K562 (cell line): ENCODE data around the gene ARSI. TPM values are rescaled to one million over a fixed set of nuclear protein-coding genes. Genes with fewer than 3 reads are reported as not detected.

Experiments
- CREB1 ChIP-seq, 2 experiments: sonication (generic) in 1 of 2; formaldehyde crosslinking in 1 of 2; IDR thresholded peaks; 2 replicates each; pipeline versions ENCODE4 v1.6.1 to v1.8.0; 2012 to 2022; ENCODE audit warnings: inconsistent platforms in 1 of 2, mild to moderate bottlenecking in 1 of 2, missing genetic modification reagents in 1 of 2, moderate library complexity in 1 of 2
- CREBBP ChIP-seq: IDR thresholded peaks from one replicate; pipeline ENCODE4 v1.6.1; 2012; ENCODE audit warnings: low read depth, mild to moderate bottlenecking, control low read depth, inconsistent platforms, low read length
- DPF2 ChIP-seq: fragments of 450-650 bp; IDR thresholded peaks from 2 replicates; pipeline ENCODE4 v1.6.1; 2016
- EZH2 ChIP-seq: IDR thresholded peaks from 2 replicates; pipeline ENCODE4 v1.6.1; 2012; ENCODE audit warnings: low read depth, mild to moderate bottlenecking, inconsistent platforms, low read length, borderline replicate concordance
- HMG20A ChIP-seq: fragments of 450-650 bp; formaldehyde crosslinking; conservative IDR thresholded peaks from 2 replicates; pipeline ENCODE4 v1.4.0; 2020; ENCODE audit warnings: mild to moderate bottlenecking, mixed read lengths
- JUNB ChIP-seq: fragments of 450-650 bp; formaldehyde crosslinking; conservative IDR thresholded peaks from 2 replicates; pipeline ENCODE4 v1.4.0; 2020; ENCODE audit warnings: mild to moderate bottlenecking
- POLR3G ChIP-seq: IDR thresholded peaks from 2 replicates; pipeline ENCODE4 v1.6.1; 2011; ENCODE audit not compliant: insufficient read length, insufficient replicate concordance; ENCODE audit errors: extremely low read depth
- RCOR1 ChIP-seq, 2 experiments: IDR thresholded peaks; 2 replicates each; pipeline ENCODE4 v1.6.1; 2012; ENCODE audit warnings: low read depth in 2 of 2, low read length in 2 of 2, borderline replicate concordance in 1 of 2, improper control_type of control experiment in 1 of 2
- ZNF134 ChIP-seq: fragments of 250-450 bp; sonication (Bioruptor Pico); conservative IDR thresholded peaks from 2 replicates; pipeline ENCODE4 v1.4.0; 2020
- ZNF263 ChIP-seq: sonication (generic); formaldehyde crosslinking; IDR thresholded peaks from 2 replicates; pipeline ENCODE4 v1.8.0; 2022; ENCODE audit warnings: mild to moderate bottlenecking, missing genetic modification reagents, borderline replicate concordance
- ZNF57 ChIP-seq: fragments of 450-650 bp; formaldehyde crosslinking; IDR thresholded peaks from 2 replicates; pipeline ENCODE4 v1.4.0; 2020; ENCODE audit warnings: mild to moderate bottlenecking, moderate library complexity
- polyA plus RNA-seq, 8 experiments: library from polyadenylated mRNA; depleted of rRNA in 4 of 8; stranded (reverse) in 5 of 8; unstranded in 3 of 8; fragments of >200 nt; fragmentation: Nextera tagmentation in 2 of 8; fragmentation: Illumina TruSeq in 1 of 8; extraction: Ambion mirVana in 2 of 8; extraction: Trizol in 1 of 8; gene quantifications; 2 replicates each; pipeline versions ENCODE4 v1.2.1 to v1.2.3, GENCODE V29; 2011 to 2014; ENCODE audit warnings: inconsistent platforms in 1 of 8, missing spikeins in 1 of 8
- total RNA-seq, 7 experiments: library from RNA; depleted of rRNA in 6 of 7; stranded (reverse); fragments of >200 nt in 6 of 7; fragmentation: Illumina TruSeq in 2 of 7; extraction: Trizol in 2 of 7; gene quantifications; 2 replicates each; pipeline versions ENCODE4 v1.2.1 to v1.2.3, GENCODE V29; 2011 to 2021; ENCODE audit warnings: low replicate concordance in 1 of 7
- TF ChIP-seq, protein P1 (sequence below): fragments of 450-650 bp; formaldehyde crosslinking; IDR thresholded peaks from 2 replicates; pipeline ENCODE4 v1.4.0; 2020; ENCODE audit warnings: mild to moderate bottlenecking, moderate library complexity
- TF ChIP-seq, protein P2 (sequence below): fragments of 250-450 bp; sonication (Bioruptor Pico); IDR thresholded peaks from 2 replicates; pipeline ENCODE4 v1.4.0; 2020; ENCODE audit warnings: borderline replicate concordance
- TF ChIP-seq, protein P3 (sequence below): fragments of 450-650 bp; formaldehyde crosslinking; conservative IDR thresholded peaks from 2 replicates; pipeline ENCODE4 v1.4.0; 2022; ENCODE audit warnings: mild to moderate bottlenecking, missing genetic modification characterization
- TF ChIP-seq, protein P4 (sequence below), 2 experiments: fragments of 250-450 bp in 1 of 2; fragments of 450-650 bp in 1 of 2; sonication (Bioruptor Pico) in 1 of 2; IDR thresholded peaks; 2 replicates each; pipeline versions ENCODE4 v1.6.1 to v1.8.0; 2016 to 2021; ENCODE audit warnings: mild to moderate bottlenecking in 2 of 2, moderate library complexity in 2 of 2, missing compliant biosample characterization in 1 of 2, missing genetic modification characterization in 1 of 2

The ARSI gene
- total and polyA plus RNA-seq, 9 of the 15 experiments (the other 6 are each of a cell fraction or from before 2014, with no cell fraction given) = 0.04 to 0.07 TPM; not detected in 7

DNA sequence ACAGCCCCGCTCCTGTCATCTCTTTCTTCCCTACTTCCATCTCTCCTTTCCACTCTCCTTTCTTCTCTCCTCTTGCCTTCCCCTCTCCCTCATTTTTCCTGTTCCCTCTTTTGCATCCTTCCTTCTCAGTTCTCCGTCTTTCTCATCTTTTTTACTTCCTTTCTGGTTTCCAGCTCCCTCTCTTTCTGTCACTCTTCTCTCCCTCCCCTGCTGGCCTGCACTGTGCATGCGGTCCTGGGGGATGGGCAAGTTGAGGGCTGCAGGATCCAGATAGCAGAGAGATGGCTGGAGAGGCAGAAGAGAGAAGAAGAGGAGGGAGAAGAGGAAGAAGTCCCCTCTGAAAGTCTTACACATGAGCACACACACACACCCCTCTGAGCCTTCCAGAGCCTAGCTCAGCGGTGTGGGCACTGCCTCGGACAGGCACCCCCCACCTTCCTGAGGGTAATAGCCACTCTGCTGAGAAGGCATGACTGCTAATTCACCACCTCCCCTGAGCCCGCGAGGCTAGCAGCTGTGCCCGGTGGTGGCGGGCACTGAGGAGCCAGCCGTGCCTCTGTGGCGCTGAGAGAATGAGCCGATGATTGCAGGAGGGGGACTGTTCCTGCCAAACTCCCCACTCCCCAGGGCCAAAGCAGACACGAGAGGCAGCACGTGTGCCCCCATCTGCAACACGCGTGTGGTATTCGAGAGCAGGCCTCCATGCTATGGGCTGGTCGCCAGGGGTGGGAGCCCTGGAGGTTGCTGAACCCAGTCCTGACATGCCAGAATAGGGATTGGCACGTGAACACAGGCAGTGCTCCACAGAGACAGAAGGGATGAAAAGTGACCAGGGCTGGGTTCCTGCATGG, 9.4 kb downstream of the ARSI start (continued):
- TF ChIP-seq, protein P1, sequence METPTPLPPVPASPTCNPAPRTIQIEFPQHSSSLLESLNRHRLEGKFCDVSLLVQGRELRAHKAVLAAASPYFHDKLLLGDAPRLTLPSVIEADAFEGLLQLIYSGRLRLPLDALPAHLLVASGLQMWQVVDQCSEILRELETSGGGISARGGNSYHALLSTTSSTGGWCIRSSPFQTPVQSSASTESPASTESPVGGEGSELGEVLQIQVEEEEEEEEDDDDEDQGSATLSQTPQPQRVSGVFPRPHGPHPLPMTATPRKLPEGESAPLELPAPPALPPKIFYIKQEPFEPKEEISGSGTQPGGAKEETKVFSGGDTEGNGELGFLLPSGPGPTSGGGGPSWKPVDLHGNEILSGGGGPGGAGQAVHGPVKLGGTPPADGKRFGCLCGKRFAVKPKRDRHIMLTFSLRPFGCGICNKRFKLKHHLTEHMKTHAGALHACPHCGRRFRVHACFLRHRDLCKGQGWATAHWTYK (CRISPR knock-in tag) = no peak
- TF ChIP-seq JUNB (CRISPR knock-in tag) (no peak), HMG20A (CRISPR knock-in tag) (no peak), EZH2 (no peak), POLR3G (no peak), CREB1 (IDR thresholded peaks at IDR 0.05) (no peak), CREB1 (CRISPR knock-in tag; IDR thresholded peaks at IDR 0.05) (no peak), CREBBP (no peak), DPF2 (peak; percentile 92), ZNF134 (CRISPR knock-in tag) (no peak), RCOR1 (IDR thresholded peaks at IDR 0.05; ENCODE audit: borderline replicate concordance in 1 of 2, low read depth in 2 of 2, low read length in 2 of 2) (peak in 1 of 2 experiments; percentile 65; a peak in 1 of 4 replicates), ZNF57 (CRISPR knock-in tag) (no peak), ZNF263 (CRISPR knock-in tag) (no peak)
- TF ChIP-seq, protein P2, sequence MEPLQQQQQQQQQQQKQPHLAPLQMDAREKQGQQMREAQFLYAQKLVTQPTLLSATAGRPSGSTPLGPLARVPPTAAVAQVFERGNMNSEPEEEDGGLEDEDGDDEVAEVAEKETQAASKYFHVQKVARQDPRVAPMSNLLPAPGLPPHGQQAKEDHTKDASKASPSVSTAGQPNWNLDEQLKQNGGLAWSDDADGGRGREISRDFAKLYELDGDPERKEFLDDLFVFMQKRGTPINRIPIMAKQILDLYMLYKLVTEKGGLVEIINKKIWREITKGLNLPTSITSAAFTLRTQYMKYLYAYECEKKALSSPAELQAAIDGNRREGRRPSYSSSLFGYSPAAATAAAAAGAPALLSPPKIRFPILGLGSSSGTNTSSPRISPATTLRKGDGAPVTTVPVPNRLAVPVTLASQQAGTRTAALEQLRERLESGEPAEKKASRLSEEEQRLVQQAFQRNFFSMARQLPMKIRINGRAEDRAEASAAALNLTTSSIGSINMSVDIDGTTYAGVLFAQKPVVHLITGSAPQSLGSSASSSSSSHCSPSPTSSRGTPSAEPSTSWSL (CRISPR knock-in tag) = no peak
- TF ChIP-seq, protein P3, sequence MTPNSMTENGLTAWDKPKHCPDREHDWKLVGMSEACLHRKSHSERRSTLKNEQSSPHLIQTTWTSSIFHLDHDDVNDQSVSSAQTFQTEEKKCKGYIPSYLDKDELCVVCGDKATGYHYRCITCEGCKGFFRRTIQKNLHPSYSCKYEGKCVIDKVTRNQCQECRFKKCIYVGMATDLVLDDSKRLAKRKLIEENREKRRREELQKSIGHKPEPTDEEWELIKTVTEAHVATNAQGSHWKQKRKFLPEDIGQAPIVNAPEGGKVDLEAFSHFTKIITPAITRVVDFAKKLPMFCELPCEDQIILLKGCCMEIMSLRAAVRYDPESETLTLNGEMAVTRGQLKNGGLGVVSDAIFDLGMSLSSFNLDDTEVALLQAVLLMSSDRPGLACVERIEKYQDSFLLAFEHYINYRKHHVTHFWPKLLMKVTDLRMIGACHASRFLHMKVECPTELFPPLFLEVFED (CRISPR knock-in tag) = 0 out of 2 replicates have a peak, but pooled peaks have one; percentile 32
- TF ChIP-seq, protein P4, sequence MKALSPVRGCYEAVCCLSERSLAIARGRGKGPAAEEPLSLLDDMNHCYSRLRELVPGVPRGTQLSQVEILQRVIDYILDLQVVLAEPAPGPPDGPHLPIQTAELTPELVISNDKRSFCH (CRISPR knock-in tag; IDR thresholded peaks at IDR 0.05) = no peak
- TF ChIP-seq, protein P4 (tag; IDR thresholded peaks at IDR 0.05) = peak; percentile 48; the same call in 1 of the 2 replicates
